Mucosa of descending colon (tissue), 3 donors: ENCODE measurements around the gene C12orf43. TPM values are rescaled to one million over a fixed set of nuclear protein-coding genes. Genes with fewer than 3 reads are reported as not detected.
A peak's percentile ranks its signal among the peaks of the same experiment; 100 is the strongest.
"Not testable (repeated sequence)": the region's sequence is repeated elsewhere in the genome, so short reads cannot be mapped to it uniquely, and the experiment has no call there.

Source experiments
- ATAC-seq: fragments of 200-7000 bp; cut with Tn5 transposase; one replicate; pipeline ENCODE4 v1.9.1; 2020; ENCODE audit warnings: mild to moderate bottlenecking, moderate library complexity
- DNase-seq, 3 donors: peaks; one replicate each; pipeline ENCODE4 v3.0.0-alpha.2; 2020
- H3K36me3 ChIP-seq: fragments of 200-600 bp; one replicate; pipeline ENCODE4 v1.8.0; 2021; ENCODE audit warnings: low read depth, mild to moderate bottlenecking
- H3K4me1 ChIP-seq: fragments of 200-600 bp; one replicate; pipeline ENCODE4 v1.8.0; 2021; ENCODE audit warnings: low read depth, mild to moderate bottlenecking
- H3K4me3 ChIP-seq: fragments of 200-600 bp; one replicate; pipeline ENCODE4 v1.8.0; 2021; ENCODE audit warnings: mild to moderate bottlenecking
- H3K9me3 ChIP-seq: fragments of 200-600 bp; one replicate; pipeline ENCODE4 v1.8.0; 2021; ENCODE audit warnings: mild to moderate bottlenecking
- CTCF ChIP-seq: fragments of 200-600 bp; IDR thresholded peaks from one replicate; pipeline ENCODE4 v1.8.0; 2022; ENCODE audit warnings: antibody characterized with exemption, mild to moderate bottlenecking
- intact Hi-C, 2 donors: fragments of 100-400 bp; cut with DNase I in 1 of 2; cut with micrococcal nuclease in 1 of 2; formaldehyde crosslinking; loops; one replicate each; pipeline versions ENCODE4 v1.11.0 to v1.11.1; 2022; cut with DNase I, micrococcal nuclease
- long read RNA-seq, 2 donors: library from polyadenylated mRNA; unstranded; transcript quantifications; one replicate each; pipeline ENCODE4 v2.0.0, GENCODE V29; 2019 to 2021
- total RNA-seq, 3 donors: library from RNA; stranded (reverse); fragmentation: NEBNext Ultra II Directional in 2 of 3; extraction: Animal tissue kit (Norgen Biotek cat#: 25700) in 2 of 3; gene quantifications; one replicate each; pipeline versions ENCODE4 v1.2.1 to v1.2.4, GENCODE V29; 2021 to 2023
- donor health status: DM: no; HTN: no; CAD: no; lungs with moderate emphysema.
- donor health status: DM: no; HTN: no; CAD: no.
- donor health status: DM: no; HTN: yes; CAD: no.

Gene C12orf43, protein sequence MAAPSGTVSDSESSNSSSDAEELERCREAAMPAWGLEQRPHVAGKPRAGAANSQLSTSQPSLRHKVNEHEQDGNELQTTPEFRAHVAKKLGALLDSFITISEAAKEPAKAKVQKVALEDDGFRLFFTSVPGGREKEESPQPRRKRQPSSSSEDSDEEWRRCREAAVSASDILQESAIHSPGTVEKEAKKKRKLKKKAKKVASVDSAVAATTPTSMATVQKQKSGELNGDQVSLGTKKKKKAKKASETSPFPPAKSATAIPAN
- 10 to 100 TPM in 2 of 3 donors, 1 to 10 TPM in 1; 7.6 to 22.7 (median 11.9) TPM for total RNA-seq
- long read RNA-seq, donor 1, full-length matches to known transcripts, result 10 of 29 reads
- long read RNA-seq, donor 1, partial matches to known transcripts, result 0 of 29 reads
- long read RNA-seq, donor 1, other reads (novel, unspliced or antisense), result 19 of 29 reads
- long read RNA-seq, donor 2, full-length matches to known transcripts, result 1 of 15 reads
- long read RNA-seq, donor 2, partial matches to known transcripts, result 0 of 15 reads
- long read RNA-seq, donor 2, other reads (novel, unspliced or antisense), result 14 of 15 reads

DNA sequence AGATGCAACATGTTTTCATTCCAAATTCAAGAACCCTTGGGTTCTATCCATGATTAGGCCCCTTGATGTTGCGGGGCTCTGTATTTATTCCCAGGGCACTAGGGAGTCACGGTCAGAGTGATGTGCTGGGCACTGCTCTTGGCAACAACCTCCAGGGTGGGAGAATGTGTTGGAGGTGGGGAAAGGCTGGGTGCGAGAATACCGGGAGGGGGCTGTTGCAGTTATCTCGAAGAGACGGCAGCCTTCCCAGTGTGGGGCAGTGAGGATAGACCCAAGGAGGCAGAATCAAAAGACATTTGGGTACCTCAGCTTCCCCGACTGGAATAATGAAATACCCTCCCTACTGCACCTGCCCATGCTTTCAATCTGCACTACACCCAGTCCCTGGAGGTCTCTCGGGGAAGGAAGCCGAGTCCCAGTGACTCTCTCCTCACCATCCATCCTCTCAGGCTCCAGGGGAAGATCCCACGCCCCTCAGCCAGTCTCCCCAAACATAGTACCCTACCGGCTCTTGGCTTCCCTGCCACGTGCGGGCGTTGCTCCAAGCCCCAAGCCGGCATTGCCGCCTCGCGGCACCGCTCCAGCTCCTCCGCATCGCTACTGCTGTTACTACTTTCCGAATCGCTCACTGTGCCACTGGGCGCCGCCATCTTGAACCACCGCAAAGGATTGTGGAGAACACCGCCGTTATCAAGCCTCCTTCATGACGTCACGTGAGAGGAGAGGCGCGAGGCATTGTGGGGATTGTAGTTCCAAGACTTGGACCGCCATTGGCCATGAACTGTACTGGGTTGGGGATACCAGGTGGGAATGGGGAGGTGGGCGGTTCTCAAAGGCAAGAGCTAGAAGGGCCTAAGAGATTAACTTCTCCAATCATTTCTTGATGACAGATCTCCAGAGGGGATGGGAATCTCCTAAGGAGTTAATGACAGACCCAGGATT is at the start of gene C12orf43:
Gene C12orf43 (minus strand): TSS at position 663 of the 942 bp plus-strand sequence. CDS start 13 bp downstream, at position 650.
- H3K9me3 ChIP-seq, result no peaks in the 10 kb centered on the region
- DNase-seq, result peak; percentile 91 to 97 (median 92)
- H3K4me3 ChIP-seq, result peak within 1 kb of the TSS; percentile 58
- ATAC-seq, result peak; percentile 99
- TF ChIP-seq CTCF, result no peak
- H3K36me3 ChIP-seq, result no peaks in the 10 kb centered on the region
- intact Hi-C loops, result no loop called here
- H3K4me1 ChIP-seq, result peaks cover 8% of the 10 kb centered on the region

DNA sequence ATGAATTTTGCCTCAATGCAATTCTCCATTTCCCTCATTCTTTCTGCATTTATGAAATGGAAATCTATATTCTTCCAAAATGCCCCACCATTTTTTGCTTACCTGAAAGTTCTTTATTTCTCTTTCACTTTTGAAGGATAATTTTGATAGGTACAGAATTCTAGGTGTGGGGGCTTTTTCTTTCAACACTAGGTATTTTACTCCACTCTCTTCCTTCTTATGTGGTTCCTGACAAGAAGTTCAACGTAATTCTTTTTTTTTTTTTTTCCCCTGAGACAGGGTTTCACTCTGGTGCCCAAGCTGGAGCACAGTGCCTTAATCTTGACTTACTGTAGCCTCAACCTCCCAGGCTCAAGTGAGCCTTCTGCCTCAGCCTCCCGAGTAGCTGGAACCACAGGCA is 49.1 kb upstream of the C12orf43 start:
- DNase-seq (no peak), ATAC-seq (no peak)
- peaks cover under 1% of the 10 kb centered on the region for H3K4me1 ChIP-seq
- TF ChIP-seq CTCF, result no peak
- H3K9me3 ChIP-seq, result no peaks in the 10 kb centered on the region
- intact Hi-C loops, result no loop called here
- no peaks in the 10 kb centered on the region for H3K36me3 ChIP-seq
- H3K4me3 ChIP-seq, result no peak overlapping the region

DNA sequence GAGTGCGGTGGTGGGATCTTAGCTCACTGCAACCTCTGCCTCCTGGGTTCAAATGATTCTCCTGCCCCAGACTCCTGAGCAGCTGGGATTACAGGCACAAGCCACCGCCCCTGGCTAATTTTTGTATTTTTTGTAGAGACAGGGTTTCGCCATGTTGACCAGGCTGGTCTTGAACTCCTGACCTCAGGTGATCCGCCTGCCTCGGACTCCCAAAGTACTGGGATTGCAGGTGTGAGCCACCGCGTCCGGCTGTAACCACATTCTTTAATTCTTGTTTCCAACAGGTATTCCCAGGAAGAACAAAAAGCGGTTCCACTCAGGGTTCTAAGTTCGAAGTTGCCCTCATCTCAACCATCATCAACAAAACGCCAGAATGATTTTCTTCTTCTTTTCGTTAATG is 48.3 kb upstream of the C12orf43 start:
- H3K4me1 ChIP-seq, H3K36me3 ChIP-seq, H3K4me3 ChIP-seq, intact Hi-C loops, H3K9me3 ChIP-seq, ATAC-seq, DNase-seq: not testable (repeated sequence)

- Histone ChIP-seq H3K4me1 (peaks cover 6% of the 10 kb centered on the region), H3K4me3 (no peak overlapping the region), H3K9me3 (no peaks in the 10 kb centered on the region), H3K36me3 (no peaks in the 10 kb centered on the region)
- ATAC-seq, result no peak
- intact Hi-C loops, result no loop called here
- no peak for TF ChIP-seq CTCF
- no peak for DNase-seq
Observed at GRCh38 chr12:121064116-121064515, 47.8 kb upstream of the C12orf43 start.

GRCh38 chr12:121062391-121063045 is 46.2 kb upstream of the C12orf43 start:
- Histone ChIP-seq H3K4me1 (peaks cover 6% of the 10 kb centered on the region), H3K4me3 (no peak overlapping the region), H3K36me3 (no peaks in the 10 kb centered on the region), H3K9me3 (no peaks in the 10 kb centered on the region)
- intact Hi-C loops, result no loop called here
- no peak for ATAC-seq
- no peak for DNase-seq
- no peak for TF ChIP-seq CTCF
